ENCODE results near the gene BMPER. TPM values are rescaled to one million over a fixed set of nuclear protein-coding genes. Genes with fewer than 3 reads are reported as not detected.
"Not testable (repeated sequence)": the region's sequence is repeated elsewhere in the genome, so short reads cannot be mapped to it uniquely, and the experiment has no call there.

BMPER gene
- total and polyA plus RNA-seq, 8 donors = 1.9 to 9.5 (median 4.6) TPM; not detected in 1

DNA sequence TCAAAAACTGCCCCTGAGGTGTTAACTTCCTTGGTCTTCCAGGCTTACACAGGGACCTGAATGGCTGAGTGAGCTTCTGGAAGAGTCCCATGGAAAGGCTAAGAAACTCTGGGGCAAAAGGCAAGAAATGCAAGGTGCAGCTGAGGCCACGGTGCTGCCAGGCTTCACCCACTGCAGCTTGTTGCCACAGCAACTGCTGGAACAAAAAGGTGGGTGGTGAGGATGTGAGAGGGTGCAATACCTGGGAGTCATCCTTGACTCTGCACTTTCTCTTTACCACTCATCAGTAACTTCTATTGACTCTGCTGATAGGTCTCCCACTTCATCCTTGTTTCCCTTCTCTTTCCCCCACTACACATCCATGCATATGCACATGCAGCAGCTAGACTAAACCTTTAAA is 258.6 kb downstream of the BMPER start:
- H3K4me3 ChIP-seq = no peak overlapping the region
- no peak for DNase-seq
- 58 to 88% (median 78%) methylated on average over 1 of the region's 1 CpG for WGBS, 5 donors

DNA sequence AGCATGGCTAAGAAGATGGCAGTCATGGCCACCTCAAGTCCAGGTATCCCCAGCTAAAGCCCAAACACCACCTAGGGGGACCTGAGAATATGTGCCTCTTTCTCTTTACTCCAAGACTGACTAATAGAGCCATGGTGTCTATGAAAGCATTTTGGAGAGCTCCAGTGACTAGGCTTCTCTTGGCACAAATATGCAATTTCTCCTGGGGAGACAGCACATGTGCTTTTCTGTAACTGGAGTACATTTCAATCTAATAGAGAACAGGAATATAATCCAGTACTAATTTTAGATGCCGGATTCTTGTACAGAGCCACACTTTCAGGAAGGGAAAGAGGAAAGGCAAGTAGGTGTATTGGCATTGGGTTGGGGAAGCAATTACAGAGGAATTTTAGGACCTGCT is 260.1 kb downstream of the BMPER start:
- no peak for DNase-seq
- Histone ChIP-seq H3K36me3 (no peaks in the 10 kb centered on the region), H3K9me3 (no peaks in the 10 kb centered on the region), H3K27me3 (no peaks in the 10 kb centered on the region), H3K27ac (no peak overlapping the region), H3K4me3 (no peak overlapping the region), H3K4me1 (peaks cover 0 to 6% (median 0%) of the 10 kb centered on the region in 4 donors)
- TF ChIP-seq POLR2A (IDR thresholded peaks at IDR 0.05) = no peak
- TF ChIP-seq, protein P1, sequence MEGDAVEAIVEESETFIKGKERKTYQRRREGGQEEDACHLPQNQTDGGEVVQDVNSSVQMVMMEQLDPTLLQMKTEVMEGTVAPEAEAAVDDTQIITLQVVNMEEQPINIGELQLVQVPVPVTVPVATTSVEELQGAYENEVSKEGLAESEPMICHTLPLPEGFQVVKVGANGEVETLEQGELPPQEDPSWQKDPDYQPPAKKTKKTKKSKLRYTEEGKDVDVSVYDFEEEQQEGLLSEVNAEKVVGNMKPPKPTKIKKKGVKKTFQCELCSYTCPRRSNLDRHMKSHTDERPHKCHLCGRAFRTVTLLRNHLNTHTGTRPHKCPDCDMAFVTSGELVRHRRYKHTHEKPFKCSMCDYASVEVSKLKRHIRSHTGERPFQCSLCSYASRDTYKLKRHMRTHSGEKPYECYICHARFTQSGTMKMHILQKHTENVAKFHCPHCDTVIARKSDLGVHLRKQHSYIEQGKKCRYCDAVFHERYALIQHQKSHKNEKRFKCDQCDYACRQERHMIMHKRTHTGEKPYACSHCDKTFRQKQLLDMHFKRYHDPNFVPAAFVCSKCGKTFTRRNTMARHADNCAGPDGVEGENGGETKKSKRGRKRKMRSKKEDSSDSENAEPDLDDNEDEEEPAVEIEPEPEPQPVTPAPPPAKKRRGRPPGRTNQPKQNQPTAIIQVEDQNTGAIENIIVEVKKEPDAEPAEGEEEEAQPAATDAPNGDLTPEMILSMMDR (IDR thresholded peaks at IDR 0.05) = no peak
- no peak for TF ChIP-seq POLR2AphosphoS5 (IDR thresholded peaks at IDR 0.05)
- TF ChIP-seq EP300 (IDR thresholded peaks at IDR 0.05) = no peak
- intact Hi-C loops (cut with DNase I; ENCODE audit: low total_unique reads) = no loop called here
- WGBS, 5 donors = 77 to 94% (median 87%) methylated on average over 1 of the region's 1 CpG

More for the DNA sequence above, 258.6 kb downstream of the BMPER start:
- Histone ChIP-seq H3K4me1 (peaks cover 0 to 8% (median 0%) of the 10 kb centered on the region in 4 donors), H3K27ac (no peak overlapping the region), H3K36me3 (no peaks in the 10 kb centered on the region), H3K9me3 (no peaks in the 10 kb centered on the region), H3K27me3 (no peaks in the 10 kb centered on the region)
- no peak for TF ChIP-seq POLR2A (IDR thresholded peaks at IDR 0.05)
- no peak for TF ChIP-seq EP300 (IDR thresholded peaks at IDR 0.05)
- intact Hi-C loops (cut with DNase I; ENCODE audit: low total_unique reads) = no loop called here

DNA sequence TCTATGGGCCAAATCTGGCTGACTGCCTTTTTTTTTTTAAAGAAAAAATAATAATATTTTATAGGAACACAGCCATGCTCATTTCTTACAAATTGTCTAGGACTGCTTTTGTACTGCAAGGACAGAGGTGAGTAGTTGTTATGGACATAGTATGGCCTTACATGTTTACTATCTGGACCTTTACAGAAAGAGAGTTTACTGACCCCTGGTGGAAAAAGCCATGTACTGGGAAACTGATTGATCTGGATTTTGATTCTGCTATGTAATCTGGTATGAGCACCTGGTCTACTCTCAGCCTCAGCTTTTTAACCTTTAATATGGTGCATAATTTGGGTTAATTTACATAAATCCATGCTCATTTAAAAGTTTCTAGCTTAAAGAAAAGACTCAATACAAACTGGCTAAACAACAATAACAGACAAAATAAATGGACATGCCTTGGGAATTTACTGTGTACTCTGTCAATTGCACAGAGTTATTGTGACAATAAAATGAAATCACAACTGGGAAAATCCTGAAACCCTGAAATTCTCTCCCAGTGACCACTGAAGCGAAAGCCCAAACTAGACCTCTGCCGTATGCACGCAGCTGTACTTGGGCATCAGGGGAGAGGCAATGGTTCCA is 260.7 kb downstream of the BMPER start:
- no peaks in the 10 kb centered on the region for H3K9me3 ChIP-seq
- no peak overlapping the region for H3K27ac ChIP-seq
- no peaks in the 10 kb centered on the region for H3K27me3 ChIP-seq
- H3K4me3 ChIP-seq = no peak overlapping the region
- no peaks in the 10 kb centered on the region for H3K36me3 ChIP-seq
- peaks cover 0 to 6% (median 0%) of the 10 kb centered on the region in 4 donors for H3K4me1 ChIP-seq
- intact Hi-C loops (cut with DNase I; ENCODE audit: low total_unique reads) = no loop called here
- peak in 1 of 2 donors; percentile 38 for DNase-seq
- TF ChIP-seq EP300 (IDR thresholded peaks at IDR 0.05) = no peak
- TF ChIP-seq, protein P1 (IDR thresholded peaks at IDR 0.05) = peak in 4 of 7 experiments; percentile 22 to 45 (median 38)
- no peak for TF ChIP-seq POLR2AphosphoS5 (IDR thresholded peaks at IDR 0.05)
- no peak for TF ChIP-seq POLR2A (IDR thresholded peaks at IDR 0.05)
- WGBS, 5 donors = 82 to 96% (median 93%) methylated on average over 3 of the region's 3 CpGs

DNA sequence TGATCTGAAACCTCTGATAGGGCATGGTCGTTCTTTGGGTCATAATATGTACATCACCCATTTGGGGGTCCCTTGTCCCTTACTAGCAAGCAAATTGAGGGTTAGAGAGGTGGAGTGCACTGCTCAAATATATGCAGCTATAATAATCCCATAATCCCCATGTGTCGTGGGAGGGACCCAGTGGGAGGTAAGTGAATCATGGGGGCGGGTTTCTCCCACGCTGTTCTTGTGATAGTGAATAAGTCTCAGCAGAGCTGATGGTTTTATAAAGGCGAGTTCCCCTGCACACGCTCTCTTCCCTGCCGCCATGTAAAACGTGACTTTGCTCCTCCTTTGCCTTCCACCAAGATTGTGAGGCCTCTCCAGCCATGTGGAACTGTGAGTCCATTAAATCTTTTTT is 262.7 kb downstream of the BMPER start:
- Histone ChIP-seq H3K4me3 (no peak overlapping the region), H3K36me3 (no peaks in the 10 kb centered on the region), H3K27me3 (no peaks in the 10 kb centered on the region), H3K9me3 (no peaks in the 10 kb centered on the region), H3K27ac (no peak overlapping the region), H3K4me1 (peaks cover 0 to 6% (median 0%) of the 10 kb centered on the region in 4 donors)
- no peak for DNase-seq
- WGBS, 5 donors = 77 to 86% (median 84%) methylated on average over 7 to 8 of the region's 8 CpGs
- intact Hi-C loops (cut with DNase I; ENCODE audit: low total_unique reads) = no loop called here
- TF ChIP-seq, protein P1 (IDR thresholded peaks at IDR 0.05) = no peak
- no peak for TF ChIP-seq EP300 (IDR thresholded peaks at IDR 0.05)
- no peak for TF ChIP-seq POLR2AphosphoS5 (IDR thresholded peaks at IDR 0.05)
- no peak for TF ChIP-seq POLR2A (IDR thresholded peaks at IDR 0.05)

DNA sequence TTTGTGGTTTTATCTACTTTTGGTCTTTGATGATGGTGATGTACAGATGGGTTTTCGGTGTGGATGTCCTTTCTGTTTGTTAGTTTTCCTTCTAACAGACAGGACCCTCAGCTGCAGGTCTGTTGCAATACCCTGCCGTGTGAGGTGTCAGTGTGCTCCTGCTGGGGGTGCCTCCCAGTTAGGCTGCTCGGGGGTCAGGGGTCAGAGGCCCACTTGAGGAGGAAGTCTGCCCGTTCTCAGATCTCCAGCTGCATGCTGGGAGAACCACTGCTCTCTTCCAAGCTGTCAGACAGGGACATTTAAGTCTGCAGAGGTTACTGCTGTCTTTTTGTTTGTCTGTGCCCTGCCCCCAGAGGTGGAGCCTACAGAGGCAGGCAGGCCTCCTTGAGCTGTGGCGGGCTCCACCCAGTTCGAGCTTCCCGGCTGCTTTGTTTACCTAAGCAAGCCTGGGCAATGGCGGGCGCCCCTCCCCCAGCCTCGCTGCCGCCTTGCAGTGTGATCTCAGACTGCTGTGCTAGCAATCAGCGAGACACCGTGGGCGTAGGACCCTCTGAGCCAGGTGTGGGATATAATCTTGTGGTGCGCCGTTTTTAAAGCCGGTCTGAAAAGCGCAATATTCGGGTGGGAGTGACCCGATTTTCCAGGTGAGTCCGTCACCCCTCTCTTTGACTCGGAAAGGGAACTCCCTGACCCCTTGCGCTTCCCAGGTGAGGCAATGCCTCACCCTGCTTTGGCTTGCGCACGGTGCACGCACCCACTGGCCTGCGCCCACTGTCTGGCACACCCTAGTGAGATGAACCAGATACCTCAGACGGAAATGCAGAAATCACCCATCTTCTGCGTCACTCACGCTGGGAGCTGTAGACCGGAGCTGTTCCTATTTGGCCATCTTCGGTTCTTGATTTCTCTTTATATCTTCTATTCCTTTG is 269.6 kb downstream of the BMPER start:
- DNase-seq; H3K4me3 ChIP-seq; H3K9me3 ChIP-seq; intact Hi-C loops (cut with DNase I; ENCODE audit: low total_unique reads); H3K27me3 ChIP-seq; H3K4me1 ChIP-seq; H3K27ac ChIP-seq; H3K36me3 ChIP-seq: not testable (repeated sequence)
- WGBS, 5 donors = 68 to 90% (median 75%) methylated on average over 20 to 29 of the region's 32 CpGs

All from stomach (tissue), 9 donors.